LNCAP (cell line): ENCODE results near the gene TNN.

Experiments
- CTCF ChIP-seq: fragments of 450-650 bp; IDR thresholded peaks from 2 replicates; pipeline ENCODE4 v1.5.1; 2017; ENCODE audit warnings: mild to moderate bottlenecking

Gene TNN

GRCh38 chr1:175126347-175126746, 58.7 kb downstream of the TNN start:
- TF ChIP-seq CTCF: no peak

- no peak for TF ChIP-seq CTCF
These were observed 59.9 kb downstream of the TNN start for GRCh38 chr1:175127565-175127964.

- TF ChIP-seq CTCF: no peak
These were observed 60.9 kb downstream of the TNN start for GRCh38 chr1:175128523-175128922.

- no peak for TF ChIP-seq CTCF
These were observed 61.5 kb downstream of the TNN start for GRCh38 chr1:175129182-175129581.

GRCh38 chr1:175129644-175129996, 62.0 kb downstream of the TNN start:
- no peak for TF ChIP-seq CTCF

GRCh38 chr1:175129997-175130648, 62.5 kb downstream of the TNN start:
- no peak for TF ChIP-seq CTCF

- no peak for TF ChIP-seq CTCF
These were observed 63.0 kb downstream of the TNN start for GRCh38 chr1:175130649-175131045.

- no peak for TF ChIP-seq CTCF
These were observed 63.5 kb downstream of the TNN start for GRCh38 chr1:175131095-175131494.
